IPS-18a (cell line): Measurements from ENCODE around the gene MXRA7.

ENCODE experiments used
- H3K27ac ChIP-seq: one replicate; pipeline ENCODE4 v1.5.1; 2013; ENCODE audit warnings: low read length
- H3K27me3 ChIP-seq: one replicate; pipeline ENCODE4 v1.6.1; 2013; ENCODE audit warnings: mild to moderate bottlenecking, low read length; ENCODE audit not compliant: control insufficient read depth, insufficient read depth
- H3K36me3 ChIP-seq: one replicate; pipeline ENCODE4 v1.6.1; 2013; ENCODE audit warnings: low read depth, low read length; ENCODE audit not compliant: control insufficient read depth
- H3K4me1 ChIP-seq: one replicate; pipeline ENCODE4 v1.6.1; 2013; ENCODE audit warnings: low read depth, low read length; ENCODE audit not compliant: control insufficient read depth
- H3K4me3 ChIP-seq: one replicate; pipeline ENCODE4 v1.5.1; 2013; ENCODE audit warnings: low read length
- H3K9ac ChIP-seq: one replicate; pipeline ENCODE4 v1.6.1; 2013; ENCODE audit warnings: mild to moderate bottlenecking, low read length, moderate library complexity
- H3K9me3 ChIP-seq: one replicate; pipeline ENCODE4 v1.6.1; 2013; ENCODE audit warnings: low read depth, low read length; ENCODE audit not compliant: control insufficient read depth

The MXRA7 gene

GRCh38 chr17:76667491-76667755 is 43.3 kb downstream of the MXRA7 start:
- Histone ChIP-seq H3K9ac (no peak overlapping the region), H3K27me3 (no peaks in the 10 kb centered on the region), H3K4me1 (peaks cover 11% of the 10 kb centered on the region), H3K27ac (no peak overlapping the region), H3K36me3 (no peaks in the 10 kb centered on the region), H3K9me3 (no peaks in the 10 kb centered on the region), H3K4me3 (no peak overlapping the region)

- H3K4me3 ChIP-seq = no peak overlapping the region
- H3K9me3 ChIP-seq = no peaks in the 10 kb centered on the region
- H3K9ac ChIP-seq = no peak overlapping the region
- H3K4me1 ChIP-seq = no peaks in the 10 kb centered on the region
- H3K27me3 ChIP-seq = no peaks in the 10 kb centered on the region
- H3K36me3 ChIP-seq = no peaks in the 10 kb centered on the region
- H3K27ac ChIP-seq = no peak overlapping the region
Observed at GRCh38 chr17:76660656-76661042, 50.1 kb downstream of the MXRA7 start.

GRCh38 chr17:76659928-76660655 is 50.7 kb downstream of the MXRA7 start:
- no peak overlapping the region for H3K4me3 ChIP-seq
- H3K27me3 ChIP-seq = no peaks in the 10 kb centered on the region
- H3K4me1 ChIP-seq = no peaks in the 10 kb centered on the region
- no peak overlapping the region for H3K27ac ChIP-seq
- H3K9me3 ChIP-seq = no peaks in the 10 kb centered on the region
- H3K9ac ChIP-seq = no peak overlapping the region
- no peaks in the 10 kb centered on the region for H3K36me3 ChIP-seq

GRCh38 chr17:76658242-76658662 is 52.5 kb downstream of the MXRA7 start:
- no peaks in the 10 kb centered on the region for H3K27me3 ChIP-seq
- no peak overlapping the region for H3K4me3 ChIP-seq
- H3K9ac ChIP-seq = no peak overlapping the region
- H3K36me3 ChIP-seq = no peaks in the 10 kb centered on the region
- H3K4me1 ChIP-seq = no peaks in the 10 kb centered on the region
- no peaks in the 10 kb centered on the region for H3K9me3 ChIP-seq
- no peak overlapping the region for H3K27ac ChIP-seq

- Histone ChIP-seq H3K4me1 (no peaks in the 10 kb centered on the region), H3K9me3 (no peaks in the 10 kb centered on the region), H3K36me3 (no peaks in the 10 kb centered on the region), H3K9ac (no peak overlapping the region), H3K27ac (no peak overlapping the region), H3K27me3 (no peaks in the 10 kb centered on the region), H3K4me3 (no peak overlapping the region)
Observed at GRCh38 chr17:76657505-76658241, 53.1 kb downstream of the MXRA7 start.

GRCh38 chr17:76654408-76654807 is 56.4 kb downstream of the MXRA7 start:
- Histone ChIP-seq H3K9me3 (no peaks in the 10 kb centered on the region), H3K4me3 (no peak overlapping the region), H3K4me1 (no peaks in the 10 kb centered on the region)

GRCh38 chr17:76650504-76650903 is 60.3 kb downstream of the MXRA7 start:
- Histone ChIP-seq H3K36me3 (no peaks in the 10 kb centered on the region), H3K9ac (no peak overlapping the region), H3K9me3 (no peaks in the 10 kb centered on the region), H3K4me3 (no peak overlapping the region), H3K4me1 (no peaks in the 10 kb centered on the region), H3K27ac (no peak overlapping the region), H3K27me3 (no peaks in the 10 kb centered on the region)

More at GRCh38 chr17:76654408-76654807, 56.4 kb downstream of the MXRA7 start:
- Histone ChIP-seq H3K27me3 (no peaks in the 10 kb centered on the region), H3K27ac (no peak overlapping the region), H3K36me3 (no peaks in the 10 kb centered on the region), H3K9ac (no peak overlapping the region)

GRCh38 chr17:76646712-76647111 is 64.1 kb downstream of the MXRA7 start:
- H3K4me3 ChIP-seq = no peak overlapping the region
- no peak overlapping the region for H3K9ac ChIP-seq
- no peaks in the 10 kb centered on the region for H3K36me3 ChIP-seq
- H3K27me3 ChIP-seq = no peaks in the 10 kb centered on the region
- H3K9me3 ChIP-seq = no peaks in the 10 kb centered on the region
- H3K4me1 ChIP-seq = no peaks in the 10 kb centered on the region
- no peak overlapping the region for H3K27ac ChIP-seq

- H3K4me3 ChIP-seq = no peak overlapping the region
- H3K27ac ChIP-seq = no peak overlapping the region
- no peaks in the 10 kb centered on the region for H3K27me3 ChIP-seq
- H3K9me3 ChIP-seq = no peaks in the 10 kb centered on the region
- H3K36me3 ChIP-seq = no peaks in the 10 kb centered on the region
- no peak overlapping the region for H3K9ac ChIP-seq
- no peaks in the 10 kb centered on the region for H3K4me1 ChIP-seq
Observed at GRCh38 chr17:76645481-76645880, 65.3 kb downstream of the MXRA7 start.

GRCh38 chr17:76644995-76645394 is 65.8 kb downstream of the MXRA7 start:
- Histone ChIP-seq H3K9ac (no peak overlapping the region), H3K36me3 (no peaks in the 10 kb centered on the region), H3K4me3 (no peak overlapping the region), H3K27ac (no peak overlapping the region), H3K9me3 (no peaks in the 10 kb centered on the region), H3K4me1 (no peaks in the 10 kb centered on the region), H3K27me3 (no peaks in the 10 kb centered on the region)

- H3K4me1 ChIP-seq = no peaks in the 10 kb centered on the region
- H3K4me3 ChIP-seq = no peak within 1 kb of the TSS
- H3K9ac ChIP-seq = no peak within 1 kb of the TSS
- no peaks in the 10 kb centered on the region for H3K36me3 ChIP-seq
- no peak within 1 kb of the TSS for H3K27ac ChIP-seq
- no peaks in the 10 kb centered on the region for H3K9me3 ChIP-seq
- no peaks in the 10 kb centered on the region for H3K27me3 ChIP-seq
Observed at GRCh38 chr17:76643553-76644148, 67.1 kb downstream of the MXRA7 start, which contains the start of gene ST6GALNAC1. Gene ST6GALNAC1 (minus strand): TSS chr17:76643757. CDS start chr17:76643638, 119 bp downstream.
